Measurements from ENCODE around the gene CAPG. TPM values are rescaled to one million over a fixed set of nuclear protein-coding genes. Genes with fewer than 3 reads are reported as not detected.
"Not testable (repeated sequence)": the region's sequence is repeated elsewhere in the genome, so short reads cannot be mapped to it uniquely, and the experiment has no call there.

The CAPG gene
- polyA plus RNA-seq, 2 of the 4 experiments (the other 2 are of a cell fraction) = 57.5 to 81.0 TPM

DNA sequence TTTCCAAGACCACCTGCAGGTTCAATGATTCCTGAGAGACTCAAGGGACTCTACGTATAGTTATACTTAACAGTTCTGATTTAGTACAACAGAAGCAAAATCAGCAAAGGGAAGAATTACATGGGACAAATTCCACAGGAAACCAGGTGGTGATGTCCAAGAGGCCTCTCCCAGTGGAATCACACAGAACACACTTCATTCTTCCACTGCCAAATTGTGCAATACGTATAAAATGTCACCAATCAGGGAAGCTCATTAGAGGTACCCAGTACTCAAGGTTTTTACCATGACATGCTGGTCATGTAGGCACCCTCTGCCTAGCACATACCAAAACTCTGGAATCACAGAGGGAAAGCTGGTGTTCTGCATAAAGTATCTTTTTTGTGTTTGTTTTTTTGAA, 22.4 kb downstream of the CAPG start (continued):
- TF ChIP-seq, protein P1, sequence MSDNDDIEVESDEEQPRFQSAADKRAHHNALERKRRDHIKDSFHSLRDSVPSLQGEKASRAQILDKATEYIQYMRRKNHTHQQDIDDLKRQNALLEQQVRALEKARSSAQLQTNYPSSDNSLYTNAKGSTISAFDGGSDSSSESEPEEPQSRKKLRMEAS (IDR thresholded peaks at IDR 0.05) = no peak
- TF ChIP-seq HDAC2 (IDR thresholded peaks at IDR 0.05) (no peak), POLR2A (IDR thresholded peaks at IDR 0.05; ENCODE audit: low read length) (no peak), EHF (CRISPR knock-in tag; IDR thresholded peaks at IDR 0.05) (no peak), RFX5 (IDR thresholded peaks at IDR 0.05) (no peak), HOXB5 (CRISPR knock-in tag; IDR thresholded peaks at IDR 0.05) (no peak)

DNA sequence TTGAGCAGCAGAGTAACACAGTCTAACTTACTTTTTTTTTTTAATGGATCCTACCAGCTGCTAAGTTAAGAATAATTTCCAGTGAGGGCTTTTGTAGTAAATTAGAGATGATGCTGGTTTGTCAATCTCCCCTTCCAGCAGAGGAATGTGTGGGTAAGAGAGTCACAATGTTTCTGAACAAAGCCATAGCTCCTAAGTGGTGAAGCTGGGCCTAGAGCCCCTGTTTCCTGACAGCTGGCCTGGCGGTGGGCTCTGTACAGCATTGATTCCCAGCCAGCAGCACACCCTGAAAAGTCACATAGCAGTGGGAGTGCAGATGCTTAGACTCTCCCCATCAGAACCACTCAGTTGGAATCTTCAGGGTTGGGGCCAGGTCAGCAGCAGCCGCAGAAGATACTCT, 24.4 kb downstream of the CAPG start:
- no peak for FAIRE-seq
- WGBS (ENCODE audit: missing lambda C conversion rate) = 81% methylated on average over 2 of the region's 2 CpGs
- H3K4me2 ChIP-seq = no peak overlapping the region
- H3K27ac ChIP-seq = no peak overlapping the region
- ATAC-seq = no peak
- no peak for DNase-seq (ENCODE audit: low read depth in 1 of 2, low spot score in 1 of 2)
- H3K4me3 ChIP-seq = no peak overlapping the region
- POLR2A ChIA-PET = no interaction called here
- CTCF ChIA-PET = interaction anchor here (0.6 to 3.1 kb wide), 5 partner anchors 166 to 428 kb away, joined by 3 to 15 read pairs (median 3); no protein-coding TSS in a partner anchor
- no peaks in the 10 kb centered on the region for H3K9me3 ChIP-seq
- H3K4me1 ChIP-seq = no peaks in the 10 kb centered on the region
- TF ChIP-seq MYC (IDR thresholded peaks at IDR 0.05; ENCODE audit: borderline replicate concordance, low read length) = no peak
- no peak for TF ChIP-seq BHLHE40 (IDR thresholded peaks at IDR 0.05; ENCODE audit: low read depth, low read length)
- TF ChIP-seq ZC3H11A (IDR thresholded peaks at IDR 0.05) = no peak
- no peak for TF ChIP-seq MAFK (IDR thresholded peaks at IDR 0.05; ENCODE audit: partially characterized antibody)
- no peak for TF ChIP-seq RCOR1 (IDR thresholded peaks at IDR 0.05; ENCODE audit: low read depth, low read length)
- TF ChIP-seq JUNB (IDR thresholded peaks at IDR 0.05) = no peak
- no peak for TF ChIP-seq EP300 (IDR thresholded peaks at IDR 0.05)
- no peak for TF ChIP-seq SMC3 (IDR thresholded peaks at IDR 0.05)
- no peak for TF ChIP-seq CEBPB (IDR thresholded peaks at IDR 0.05)
- TF ChIP-seq FOXS1 (CRISPR knock-in tag; IDR thresholded peaks at IDR 0.05) = no peak
- no peak for TF ChIP-seq KDM5A (IDR thresholded peaks at IDR 0.05)
- no peak for TF ChIP-seq RAD21 (conservative IDR thresholded peaks at IDR 0.05 in 1 of 2, IDR thresholded peaks at IDR 0.05 in 1 of 2)
- TF ChIP-seq, protein P2, sequence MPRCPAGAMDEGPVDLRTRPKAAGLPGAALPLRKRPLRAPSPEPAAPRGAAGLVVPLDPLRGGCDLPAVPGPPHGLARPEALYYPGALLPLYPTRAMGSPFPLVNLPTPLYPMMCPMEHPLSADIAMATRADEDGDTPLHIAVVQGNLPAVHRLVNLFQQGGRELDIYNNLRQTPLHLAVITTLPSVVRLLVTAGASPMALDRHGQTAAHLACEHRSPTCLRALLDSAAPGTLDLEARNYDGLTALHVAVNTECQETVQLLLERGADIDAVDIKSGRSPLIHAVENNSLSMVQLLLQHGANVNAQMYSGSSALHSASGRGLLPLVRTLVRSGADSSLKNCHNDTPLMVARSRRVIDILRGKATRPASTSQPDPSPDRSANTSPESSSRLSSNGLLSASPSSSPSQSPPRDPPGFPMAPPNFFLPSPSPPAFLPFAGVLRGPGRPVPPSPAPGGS (IDR thresholded peaks at IDR 0.05) = no peak
- TF ChIP-seq, protein P3, sequence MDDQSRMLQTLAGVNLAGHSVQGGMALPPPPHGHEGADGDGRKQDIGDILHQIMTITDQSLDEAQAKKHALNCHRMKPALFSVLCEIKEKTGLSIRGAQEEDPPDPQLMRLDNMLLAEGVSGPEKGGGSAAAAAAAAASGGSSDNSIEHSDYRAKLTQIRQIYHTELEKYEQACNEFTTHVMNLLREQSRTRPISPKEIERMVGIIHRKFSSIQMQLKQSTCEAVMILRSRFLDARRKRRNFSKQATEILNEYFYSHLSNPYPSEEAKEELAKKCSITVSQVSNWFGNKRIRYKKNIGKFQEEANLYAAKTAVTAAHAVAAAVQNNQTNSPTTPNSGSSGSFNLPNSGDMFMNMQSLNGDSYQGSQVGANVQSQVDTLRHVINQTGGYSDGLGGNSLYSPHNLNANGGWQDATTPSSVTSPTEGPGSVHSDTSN (IDR thresholded peaks at IDR 0.05) = no peak
- no peak for TF ChIP-seq GATA3 (IDR thresholded peaks at IDR 0.05; ENCODE audit: borderline replicate concordance)
- no peak for TF ChIP-seq SREBF2 (IDR thresholded peaks at IDR 0.05)
- TF ChIP-seq HOXB13 (CRISPR knock-in tag; IDR thresholded peaks at IDR 0.05; ENCODE audit: low read depth) = no peak
- no peak for TF ChIP-seq KDM1A (IDR thresholded peaks at IDR 0.05; ENCODE audit: low read depth)
- no peak for TF ChIP-seq POLR2A (IDR thresholded peaks at IDR 0.05; ENCODE audit: low read length)
- TF ChIP-seq, protein P4, sequence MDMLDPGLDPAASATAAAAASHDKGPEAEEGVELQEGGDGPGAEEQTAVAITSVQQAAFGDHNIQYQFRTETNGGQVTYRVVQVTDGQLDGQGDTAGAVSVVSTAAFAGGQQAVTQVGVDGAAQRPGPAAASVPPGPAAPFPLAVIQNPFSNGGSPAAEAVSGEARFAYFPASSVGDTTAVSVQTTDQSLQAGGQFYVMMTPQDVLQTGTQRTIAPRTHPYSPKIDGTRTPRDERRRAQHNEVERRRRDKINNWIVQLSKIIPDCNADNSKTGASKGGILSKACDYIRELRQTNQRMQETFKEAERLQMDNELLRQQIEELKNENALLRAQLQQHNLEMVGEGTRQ (IDR thresholded peaks at IDR 0.05) = no peak

DNA sequence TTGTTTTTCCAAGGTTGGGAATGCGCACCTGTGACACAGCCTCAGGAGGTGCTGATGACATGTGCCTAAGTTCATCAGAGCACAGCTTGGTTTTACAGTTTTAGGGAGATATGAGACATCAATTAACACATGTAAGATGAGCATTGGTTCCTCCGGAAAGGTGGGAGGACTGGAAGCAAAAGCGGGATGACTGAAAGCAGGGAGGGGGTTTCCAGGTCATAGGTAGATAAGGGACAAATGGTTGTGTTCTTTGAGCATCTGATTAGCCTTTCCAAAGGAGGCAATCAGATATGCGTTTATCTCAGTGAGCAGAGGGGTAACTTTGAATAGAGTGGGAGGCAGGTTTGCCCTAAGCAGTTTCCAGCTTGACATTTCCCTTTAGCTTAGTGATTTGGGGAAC, 26.3 kb downstream of the CAPG start:
- ChIA-PET CTCF (interaction anchor here (0.9 to 3.1 kb wide), 6 partner anchors 10 to 254 kb away, joined by 3 to 15 read pairs (median 5); no protein-coding TSS in a partner anchor), POLR2A (no interaction called here)
- 90% methylated on average over 4 of the region's 4 CpGs for WGBS (ENCODE audit: missing lambda C conversion rate)

DNA sequence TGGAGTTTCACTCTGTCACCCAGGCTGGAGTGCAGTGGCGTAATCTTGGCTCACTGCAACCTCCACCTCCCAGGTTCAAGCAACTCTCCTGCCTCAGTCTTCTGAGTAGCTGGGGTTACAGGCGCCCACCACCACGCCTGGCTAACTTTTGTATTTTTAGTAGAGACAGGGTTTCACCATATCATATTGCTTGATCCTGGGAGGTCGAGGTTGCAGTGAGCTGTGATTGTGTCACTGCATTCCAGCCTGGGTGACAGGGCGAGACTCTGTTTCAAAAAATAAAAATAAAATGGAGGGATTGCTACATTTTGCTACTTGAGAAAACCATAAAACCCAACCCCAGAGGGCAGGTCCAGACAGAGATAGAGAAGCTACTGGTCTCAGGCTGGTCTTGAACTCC, 27.0 kb downstream of the CAPG start:
- FAIRE-seq; H3K9me3 ChIP-seq; H3K4me3 ChIP-seq; H3K27ac ChIP-seq; ATAC-seq; H3K4me1 ChIP-seq; DNase-seq (ENCODE audit: low read depth in 1 of 2, low spot score in 1 of 2); POLR2A ChIA-PET; H3K4me2 ChIP-seq: not testable (repeated sequence)
- CTCF ChIA-PET = interaction anchor here (0.6 to 3.1 kb wide), 8 partner anchors 11 to 324 kb away, joined by 3 to 15 read pairs (median 4); no protein-coding TSS in a partner anchor
- WGBS (ENCODE audit: missing lambda C conversion rate) = 84% methylated on average over 5 of the region's 5 CpGs

More for the DNA sequence above, 26.3 kb downstream of the CAPG start:
- ATAC-seq (no peak), DNase-seq (ENCODE audit: low read depth in 1 of 2, low spot score in 1 of 2) (no peak), FAIRE-seq (no peak)
- H3K4me2 ChIP-seq = no peak overlapping the region
- TF ChIP-seq KDM5A (IDR thresholded peaks at IDR 0.05) (no peak), EHMT2 (IDR thresholded peaks at IDR 0.05; ENCODE audit: low read depth) (no peak), POLR2AphosphoS2 (conservative IDR thresholded peaks at IDR 0.05; ENCODE audit: low read length) (no peak), PHF8 (IDR thresholded peaks at IDR 0.05; ENCODE audit: borderline replicate concordance, low read depth) (no peak), CBX2 (IDR thresholded peaks at IDR 0.05; ENCODE audit: borderline replicate concordance, low read depth) (no peak), KDM1A (IDR thresholded peaks at IDR 0.05; ENCODE audit: low read depth) (no peak), RFX5 (IDR thresholded peaks at IDR 0.05) (no peak), HOXA7 (CRISPR knock-in tag; IDR thresholded peaks at IDR 0.05) (no peak), ZSCAN20 (CRISPR knock-in tag; IDR thresholded peaks at IDR 0.05) (no peak), JUNB (IDR thresholded peaks at IDR 0.05) (no peak)
- TF ChIP-seq, protein P5, sequence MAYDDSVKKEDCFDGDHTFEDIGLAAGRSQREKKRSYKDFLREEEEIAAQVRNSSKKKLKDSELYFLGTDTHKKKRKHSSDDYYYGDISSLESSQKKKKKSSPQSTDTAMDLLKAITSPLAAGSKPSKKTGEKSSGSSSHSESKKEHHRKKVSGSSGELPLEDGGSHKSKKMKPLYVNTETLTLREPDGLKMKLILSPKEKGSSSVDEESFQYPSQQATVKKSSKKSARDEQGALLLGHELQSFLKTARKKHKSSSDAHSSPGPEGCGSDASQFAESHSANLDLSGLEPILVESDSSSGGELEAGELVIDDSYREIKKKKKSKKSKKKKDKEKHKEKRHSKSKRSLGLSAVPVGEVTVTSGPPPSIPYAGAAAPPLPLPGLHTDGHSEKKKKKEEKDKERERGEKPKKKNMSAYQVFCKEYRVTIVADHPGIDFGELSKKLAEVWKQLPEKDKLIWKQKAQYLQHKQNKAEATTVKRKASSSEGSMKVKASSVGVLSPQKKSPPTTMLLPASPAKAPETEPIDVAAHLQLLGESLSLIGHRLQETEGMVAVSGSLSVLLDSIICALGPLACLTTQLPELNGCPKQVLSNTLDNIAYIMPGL (CRISPR knock-in tag; IDR thresholded peaks at IDR 0.05; ENCODE audit: borderline replicate concordance) = no peak
- H3K9me3 ChIP-seq = no peaks in the 10 kb centered on the region
- H3K4me1 ChIP-seq = no peaks in the 10 kb centered on the region
- H3K27ac ChIP-seq = no peak overlapping the region
- no peak overlapping the region for H3K4me3 ChIP-seq
